Measurements from ENCODE around the gene ANKRD27.
"Not testable (repeated sequence)": the region's sequence is repeated elsewhere in the genome, so short reads cannot be mapped to it uniquely, and the experiment has no call there.

Gene ANKRD27

DNA sequence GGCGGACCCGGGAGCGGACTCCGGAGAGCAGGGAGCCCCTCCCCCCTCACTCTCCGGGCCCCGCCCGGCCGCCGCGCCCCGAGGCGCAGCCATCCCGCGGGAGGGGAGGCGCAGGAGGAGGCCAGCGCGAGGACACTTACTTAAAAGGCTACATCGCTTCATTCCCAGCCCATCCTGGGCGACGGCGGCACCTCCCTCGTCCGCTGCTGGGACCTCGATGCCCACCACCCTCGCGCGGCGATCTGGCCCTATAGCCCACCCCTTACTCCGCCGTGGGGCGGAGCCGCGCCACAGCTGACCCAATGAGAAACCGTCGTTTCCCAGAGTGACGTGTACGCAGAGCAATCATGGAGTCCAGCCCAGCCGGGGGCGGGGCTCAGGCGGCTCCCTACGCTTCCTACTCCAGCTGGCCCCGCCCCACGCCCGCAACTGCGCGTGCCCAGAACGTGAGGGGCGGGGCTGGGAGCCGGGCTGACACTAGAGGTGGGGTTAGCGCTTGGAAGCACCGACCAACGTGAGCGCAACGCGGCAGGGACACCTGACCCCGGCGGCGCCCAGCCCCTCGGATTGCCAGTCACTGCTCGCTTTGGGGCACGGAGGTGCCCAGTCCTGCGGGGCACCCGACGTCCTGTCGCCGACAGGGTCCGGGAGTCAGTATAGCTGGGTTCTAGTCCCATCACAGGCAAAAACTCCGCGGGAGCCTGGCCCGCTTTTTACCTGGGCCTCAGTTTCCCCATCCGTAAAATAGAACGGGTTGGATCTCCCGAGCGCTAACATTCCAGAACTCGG, at the start of gene ANKRD27:
TSS of gene ANKRD27 (minus strand) at position 250 of the 789 bp plus-strand sequence. CDS start 16,165 bp downstream, outside the sequence.
- DNase-seq (ENCODE audit: low spot score) = peak; percentile 99

- DNase-seq (ENCODE audit: low spot score) = no peak
Measured at GRCh38 chr19:32720936-32721250, 45.9 kb upstream of the ANKRD27 start.

GRCh38 chr19:32720216-32720935, 45.4 kb upstream of the ANKRD27 start:
- DNase-seq (ENCODE audit: low spot score) = no peak

DNA sequence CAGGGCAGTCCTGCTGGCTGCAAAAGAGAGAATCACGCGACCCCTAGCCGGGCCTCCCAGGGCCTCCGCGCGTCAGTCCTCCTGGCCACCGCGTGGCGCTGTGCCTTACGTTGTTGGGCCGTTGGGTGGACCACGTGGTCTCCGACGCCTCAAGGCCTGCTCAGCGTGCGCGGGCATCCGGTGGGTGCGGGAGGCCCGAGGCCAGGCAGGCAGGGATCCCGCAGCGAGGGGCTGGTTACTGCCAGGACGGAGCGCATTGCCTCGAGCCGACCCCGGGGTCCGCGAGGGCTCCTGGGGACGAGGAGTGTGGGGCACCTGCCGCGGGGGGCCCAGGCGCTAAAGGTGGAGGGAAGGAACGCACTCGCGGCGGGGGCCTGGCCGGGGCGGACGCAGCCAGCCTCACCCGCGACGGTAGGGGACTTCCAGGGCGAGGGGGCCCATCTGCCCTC, 44.7 kb upstream of the ANKRD27 start, which contains the start of gene TDRD12:
TSS of gene TDRD12 (plus strand) at position 157 of the 449 bp plus-strand sequence. CDS start 306 bp downstream, outside the sequence.
- DNase-seq (ENCODE audit: low spot score) = no peak

DNA sequence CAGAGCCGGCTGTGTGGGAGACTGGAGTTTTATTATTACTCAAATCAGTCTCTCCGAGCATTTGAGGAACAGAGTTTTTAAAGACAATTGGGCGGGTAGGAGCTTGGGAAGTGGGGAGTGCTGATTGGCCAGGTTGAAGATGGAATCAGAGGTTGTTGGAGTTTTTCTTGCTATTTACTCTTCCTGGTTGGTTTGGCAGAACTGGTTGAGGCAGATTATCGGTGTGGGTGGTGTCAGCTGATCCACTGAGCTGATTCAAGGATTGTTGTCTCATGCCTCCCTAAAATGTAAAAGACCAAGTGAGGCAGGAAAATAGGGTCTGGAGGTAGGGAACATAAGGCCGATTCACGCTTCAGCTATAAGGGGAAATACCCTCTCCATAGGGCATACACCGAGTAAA, 43.3 kb upstream of the ANKRD27 start:
- no peak for DNase-seq (ENCODE audit: low spot score)

- DNase-seq (ENCODE audit: low spot score) = peak; percentile 66
Measured at GRCh38 chr19:32717496-32717895, 42.5 kb upstream of the ANKRD27 start.

DNA sequence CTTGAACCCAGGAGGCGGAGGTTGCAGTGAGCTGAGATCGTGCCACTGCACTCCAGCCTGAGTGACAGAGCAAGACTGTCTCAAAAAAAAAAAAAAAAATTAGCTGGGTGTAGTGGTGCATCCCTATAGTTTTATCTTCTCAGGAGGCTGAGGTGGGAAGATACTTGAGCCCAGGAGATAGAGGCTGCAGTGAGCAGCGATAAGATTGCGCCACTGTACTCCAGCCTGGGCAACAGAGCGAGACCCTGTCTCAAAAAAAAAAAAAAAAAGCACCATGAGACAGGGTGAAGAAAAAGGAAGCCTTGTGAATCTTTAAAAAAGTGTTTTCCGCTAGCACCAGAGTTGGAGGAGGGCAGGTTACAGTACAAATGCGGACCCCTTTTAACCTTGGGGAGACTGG, 41.2 kb upstream of the ANKRD27 start:
- not testable (repeated sequence) for DNase-seq (ENCODE audit: low spot score)

DNA sequence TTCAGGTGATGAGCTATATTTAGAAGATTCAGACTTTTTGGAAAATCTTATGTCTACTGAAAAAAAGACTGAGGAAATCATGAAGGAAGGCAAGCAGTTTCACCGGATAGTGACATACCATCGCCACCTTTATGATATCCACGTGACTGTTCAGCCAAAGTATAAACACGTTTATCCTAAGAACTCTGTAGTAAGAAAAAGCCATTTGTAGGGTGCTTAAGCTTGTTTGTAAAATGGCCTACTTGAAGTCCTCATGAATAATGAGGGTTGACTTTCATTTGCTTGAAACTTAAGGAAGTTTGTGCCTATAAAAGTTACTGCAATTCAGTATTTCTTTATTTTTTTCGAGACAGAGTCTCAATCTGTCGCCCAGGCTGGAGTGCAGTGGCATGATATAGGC, 36.8 kb upstream of the ANKRD27 start:
- no peak for DNase-seq (ENCODE audit: low spot score)

GRCh38 chr19:32709032-32709431, 34.1 kb upstream of the ANKRD27 start:
- DNase-seq (ENCODE audit: low spot score) = no peak

- DNase-seq (ENCODE audit: low spot score) = no peak
Measured at GRCh38 chr19:32708457-32708856, 33.5 kb upstream of the ANKRD27 start.

DNA sequence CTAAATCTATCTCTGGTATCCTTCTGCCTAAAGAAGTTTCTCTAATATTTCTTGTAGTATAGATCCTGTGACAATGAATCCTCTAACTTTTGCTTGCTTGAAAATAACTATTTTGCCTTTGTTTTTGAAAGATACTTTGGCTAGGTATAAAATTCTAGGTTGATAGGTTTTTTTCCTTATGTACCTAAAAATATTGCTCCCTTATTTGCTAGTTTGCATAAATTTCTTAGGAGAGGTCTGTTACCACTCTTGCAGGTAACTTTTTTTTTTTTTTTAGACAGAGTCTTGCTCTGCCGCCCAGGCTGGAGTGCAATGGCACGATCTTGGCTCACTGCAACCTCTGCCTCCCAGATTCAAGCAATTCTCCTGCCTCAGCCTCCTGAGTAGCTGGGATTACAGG, 29.0 kb upstream of the ANKRD27 start:
- DNase-seq (ENCODE audit: low spot score) = not testable (repeated sequence)

- DNase-seq (ENCODE audit: low spot score) = no peak
Measured at GRCh38 chr19:32702010-32702409, 27.0 kb upstream of the ANKRD27 start.

- not testable (repeated sequence) for DNase-seq (ENCODE audit: low spot score)
Measured at GRCh38 chr19:32700129-32700528, 25.1 kb upstream of the ANKRD27 start.

GRCh38 chr19:32696771-32697170, 21.8 kb upstream of the ANKRD27 start:
- not testable (repeated sequence) for DNase-seq (ENCODE audit: low spot score)

DNA sequence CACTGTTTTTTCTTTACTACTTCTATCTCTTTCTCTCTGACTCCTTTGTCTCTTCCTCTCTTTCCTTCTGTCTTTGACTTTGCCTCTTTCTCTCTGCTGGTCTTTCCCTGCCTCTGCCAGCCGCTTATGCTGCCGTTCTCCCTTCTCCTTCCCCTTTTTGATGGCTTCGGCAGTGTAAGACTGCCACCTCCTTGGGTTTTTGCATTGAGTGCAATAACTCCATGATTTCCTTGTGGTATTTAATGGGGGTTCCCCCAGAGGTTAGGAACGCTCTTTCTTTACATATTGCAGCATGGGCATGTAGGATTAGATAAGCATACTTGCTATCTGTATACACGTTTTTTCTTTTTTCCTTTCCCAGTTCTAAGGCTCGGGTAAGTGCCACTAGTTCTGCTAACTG, 20.5 kb upstream of the ANKRD27 start:
- not testable (repeated sequence) for DNase-seq (ENCODE audit: low spot score)

DNA sequence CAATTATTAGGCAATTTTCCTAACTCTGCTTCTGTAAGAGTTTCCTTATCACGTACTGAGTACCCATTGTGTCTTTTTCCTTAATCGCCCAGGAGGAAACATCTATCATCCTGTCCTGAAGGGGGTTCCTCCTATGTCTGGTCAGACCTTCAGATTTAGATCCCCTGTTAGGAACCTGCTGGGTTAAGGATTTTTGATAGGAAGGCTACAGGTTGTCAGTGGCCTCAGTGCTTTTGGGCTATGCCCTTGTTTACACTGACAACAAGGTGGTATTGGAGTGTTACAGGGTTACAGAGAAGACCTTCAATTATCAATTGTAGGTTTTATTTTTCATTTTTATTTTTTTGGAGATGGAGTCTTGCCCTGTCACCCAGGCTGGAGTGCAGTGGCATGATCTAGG, 19.9 kb upstream of the ANKRD27 start:
- DNase-seq (ENCODE audit: low spot score) = not testable (repeated sequence)

- not testable (repeated sequence) for DNase-seq (ENCODE audit: low spot score)
Measured at GRCh38 chr19:32694316-32694715, 19.3 kb upstream of the ANKRD27 start.

DNA sequence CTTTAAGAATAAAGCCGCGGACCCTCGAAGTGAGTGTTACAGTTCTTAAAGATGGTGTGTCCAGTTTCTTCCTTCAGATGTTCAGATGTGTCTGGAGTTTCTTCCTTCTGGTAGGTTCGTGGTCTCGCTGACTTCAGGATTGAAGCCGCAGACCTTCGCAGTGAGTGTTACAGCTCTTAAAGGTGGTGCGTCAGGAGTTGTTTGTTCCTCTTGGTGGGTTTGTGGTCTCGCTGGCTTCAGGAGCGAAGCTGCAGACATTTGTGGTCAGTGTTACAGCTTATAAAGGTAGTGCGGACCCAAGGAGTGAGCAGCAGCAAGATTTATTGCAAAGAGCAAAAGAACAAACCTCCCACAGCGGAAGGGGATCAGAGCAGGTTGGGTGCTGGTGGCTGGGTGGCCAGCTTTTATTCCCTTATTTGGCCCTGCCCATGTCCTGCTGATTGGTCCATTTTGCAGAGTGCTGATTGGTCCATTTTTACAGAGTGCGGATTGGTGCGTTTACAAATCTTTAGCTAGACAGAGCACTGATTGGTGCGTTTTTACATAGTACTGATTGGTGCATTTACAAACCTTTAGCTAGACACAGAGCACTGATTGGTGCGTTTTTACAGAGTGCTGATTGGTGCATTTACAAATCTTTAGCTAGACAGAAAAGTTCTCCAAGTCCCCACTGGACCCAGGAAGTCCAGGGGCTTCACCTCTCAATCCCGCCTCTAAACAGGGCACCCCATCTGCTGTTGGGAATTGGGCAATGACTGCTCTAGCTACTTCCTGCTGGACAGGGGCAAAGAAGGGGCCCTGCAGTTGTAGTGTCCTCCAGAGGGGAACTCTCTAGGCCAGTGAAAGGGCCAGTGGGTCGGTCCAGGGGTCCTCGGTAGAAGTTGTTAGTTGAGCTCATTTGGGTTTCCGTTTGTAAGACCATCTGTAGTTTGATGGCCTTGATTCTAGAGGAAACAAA, 18.4 kb upstream of the ANKRD27 start:
- not testable (repeated sequence) for DNase-seq (ENCODE audit: low spot score)

GRCh38 chr19:32692727-32693061, 17.7 kb upstream of the ANKRD27 start:
- no peak for DNase-seq (ENCODE audit: low spot score)

GRCh38 chr19:32691952-32692726, 17.2 kb upstream of the ANKRD27 start:
- DNase-seq (ENCODE audit: low spot score) = peak; percentile 47

DNA sequence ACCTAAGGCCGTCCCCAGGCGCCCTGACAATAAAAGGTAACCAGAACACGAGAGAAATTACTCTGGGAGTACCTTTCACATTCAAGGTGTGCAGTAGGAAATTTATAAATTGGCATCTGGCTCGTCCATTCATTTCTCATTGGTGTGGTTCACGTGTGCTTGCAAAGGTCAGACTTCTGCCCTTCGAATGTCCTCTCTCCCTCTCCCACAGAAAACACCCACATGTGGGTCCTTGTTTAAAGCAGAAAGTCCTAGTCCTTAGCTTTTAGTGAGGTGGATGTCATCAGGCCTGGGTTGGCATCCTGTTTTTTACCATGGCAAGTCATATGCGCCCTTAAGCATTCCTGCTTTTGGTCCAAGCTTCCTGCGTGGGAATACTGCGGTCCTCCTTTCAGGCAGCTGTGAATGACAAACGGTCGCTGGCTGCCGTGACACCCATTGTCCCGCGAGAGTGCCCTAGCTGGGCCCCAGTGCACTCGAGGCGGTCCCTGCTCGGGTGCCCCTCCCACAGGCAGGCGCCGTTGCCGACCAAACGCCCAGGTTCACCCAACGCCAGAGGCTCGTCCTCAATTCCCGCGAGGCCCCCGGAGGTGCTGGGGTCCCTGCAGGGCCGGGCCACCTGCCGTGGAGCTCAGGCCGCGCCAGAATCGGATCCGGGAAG, 16.4 kb upstream of the ANKRD27 start, which contains the start of gene NUDT19:
TSS of gene NUDT19 (plus strand) at position 531 of the 661 bp plus-strand sequence. CDS start 140 bp downstream, outside the sequence.
- peak; percentile 75 for DNase-seq (ENCODE audit: low spot score)
